HG02943 (cell line): Measurements from ENCODE around the gene TECPR2.
"Not testable (repeated sequence)": the region's sequence is repeated elsewhere in the genome, so short reads cannot be mapped to it uniquely, and the experiment has no call there.

ENCODE experiments used
- ATAC-seq: cut with Tn5 transposase; IDR thresholded peaks from one replicate; pipeline ENCODE4 v1.9.1; 2021; ENCODE audit warnings: mild to moderate bottlenecking, low read depth, moderate library complexity; ENCODE audit not compliant: unreplicated experiment

Gene TECPR2

DNA sequence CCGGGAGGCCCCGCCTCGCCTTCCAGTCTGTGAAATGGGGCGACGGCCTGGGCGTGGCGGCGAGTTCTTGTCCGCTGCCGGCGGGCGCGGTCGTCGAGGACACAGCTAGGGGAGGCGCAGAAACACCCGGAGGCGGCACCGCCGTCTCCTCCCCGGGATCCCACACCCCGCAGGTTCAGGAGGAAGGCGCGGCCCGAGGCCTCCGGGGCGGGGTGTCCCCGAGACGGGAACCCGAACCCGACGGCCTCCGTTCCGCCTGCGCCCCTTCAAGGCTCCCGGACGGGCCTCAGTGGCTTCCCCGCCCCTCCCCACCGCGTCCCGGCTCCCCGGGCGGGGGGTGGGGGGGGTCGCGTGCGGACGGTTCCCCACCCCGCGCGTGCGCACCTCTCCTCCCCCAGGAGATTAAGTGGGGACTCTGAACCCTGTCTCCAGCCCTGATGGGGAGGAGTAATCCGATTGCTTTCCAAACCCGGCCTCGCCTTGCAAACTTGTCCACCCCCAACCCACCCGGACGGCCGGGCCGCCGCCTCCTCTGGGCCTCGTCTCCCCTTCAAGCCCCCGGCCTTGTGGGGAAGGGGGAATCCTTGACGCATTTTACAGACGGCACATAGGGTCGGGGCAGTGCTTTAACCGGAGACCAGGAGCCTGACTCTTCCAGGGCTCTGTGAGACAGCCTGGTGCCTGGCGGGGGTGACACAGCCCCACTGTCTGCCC lies 182.2 kb downstream of the TECPR2 start:
- ATAC-seq, result no peak

DNA sequence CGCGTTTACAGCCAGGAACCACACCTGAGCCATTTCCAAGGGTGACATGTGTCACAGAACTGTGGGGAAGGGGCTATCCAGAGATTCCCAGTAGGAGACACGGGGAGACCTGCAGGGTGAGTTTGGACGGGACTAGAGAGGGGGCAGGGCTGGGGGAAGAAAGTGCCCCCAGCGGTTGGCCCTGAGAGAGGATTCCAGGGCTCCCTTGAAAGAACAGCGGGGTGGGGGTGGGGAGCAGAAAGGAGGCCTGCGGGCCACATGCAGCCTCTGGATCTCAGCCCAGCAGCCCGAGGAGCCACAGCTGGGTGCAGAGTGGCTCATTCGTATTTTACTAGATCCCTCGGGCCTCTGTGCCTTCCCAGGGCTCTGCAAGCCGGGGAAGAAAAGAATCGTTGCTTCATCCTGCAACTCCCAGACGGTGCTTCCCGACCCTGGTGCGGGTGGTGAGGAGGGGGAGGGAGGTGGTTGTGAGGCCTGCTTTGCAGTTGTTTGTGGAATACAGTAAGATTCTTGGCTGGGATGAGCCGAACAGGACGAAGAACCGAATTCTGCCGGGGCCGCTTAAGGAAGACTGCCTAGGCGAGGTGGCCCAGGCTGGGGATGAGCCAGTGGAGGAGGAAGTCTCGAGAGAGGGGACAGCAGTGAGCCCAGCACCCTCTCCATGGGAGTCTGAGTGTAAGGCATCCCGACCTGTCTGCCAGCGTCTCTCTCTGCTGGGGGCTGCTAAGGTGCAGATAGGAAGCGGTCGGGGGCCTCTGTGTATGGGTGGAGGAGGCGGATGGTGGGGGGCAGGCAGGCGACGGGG lies 182.9 kb downstream of the TECPR2 start:
- ATAC-seq, result no peak

GRCh38 chr14:102548616-102549240 lies 186.0 kb downstream of the TECPR2 start:
- no peak for ATAC-seq

- not testable (repeated sequence) for ATAC-seq
Measured at GRCh38 chr14:102550927-102551401, 188.2 kb downstream of the TECPR2 start.
